GM11168 (cell line): ENCODE measurements around the gene ZBTB26.
"Not testable (repeated sequence)": the region's sequence is repeated elsewhere in the genome, so short reads cannot be mapped to it uniquely, and the experiment has no call there.

Experiments
- in situ Hi-C: fragments of 300-500 bp; cut with MboI; formaldehyde crosslinking; loops from one replicate; pipeline ENCODE4 v1.12.0; 2022; ENCODE audit warnings: low sequenced_read_pairs; ENCODE audit not compliant: unreplicated experiment

ZBTB26 gene

GRCh38 chr9:122929796-122930354 is 1.4 kb downstream of the ZBTB26 start:
- in situ Hi-C loops, result no loop called here

DNA sequence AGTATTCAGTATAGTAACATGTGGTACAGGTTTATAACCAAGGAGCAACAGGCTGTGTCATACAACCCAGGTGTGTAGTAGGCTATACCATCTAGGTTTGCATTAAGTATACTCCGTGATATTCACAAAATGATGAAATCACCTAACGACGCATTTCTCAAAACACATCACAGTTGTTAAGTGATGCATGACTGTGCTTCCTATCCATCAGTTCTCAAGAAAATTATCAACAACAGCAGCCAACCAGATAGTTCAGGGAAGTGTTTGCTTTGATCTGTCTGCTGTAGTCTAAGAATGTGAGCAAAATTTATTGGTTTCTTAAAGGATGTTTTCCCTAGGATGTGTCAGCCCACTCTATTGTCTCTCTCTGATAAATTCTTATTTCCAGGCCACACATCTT is 7.4 kb downstream of the ZBTB26 start:
- in situ Hi-C loops, result no loop called here

DNA sequence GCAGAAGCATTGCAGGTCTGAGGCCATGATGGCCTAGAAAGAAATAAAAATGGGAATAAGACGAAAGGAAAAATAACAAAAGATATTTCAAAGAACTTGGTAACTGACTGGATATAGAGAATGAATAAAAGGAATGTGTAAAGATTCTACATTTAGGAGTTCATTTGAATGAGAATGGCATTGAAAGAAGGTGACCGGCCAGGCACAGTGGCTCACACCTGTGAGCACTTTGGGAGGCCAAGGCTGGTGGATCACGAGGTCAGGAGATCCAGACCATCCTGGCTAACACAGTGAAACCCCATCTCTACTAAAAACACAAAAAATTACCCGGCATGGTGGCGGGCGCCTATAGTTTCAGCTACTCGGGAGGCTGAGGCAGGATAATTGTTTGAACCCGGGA is 8.6 kb downstream of the ZBTB26 start:
- in situ Hi-C loops, result no loop called here

GRCh38 chr9:122918310-122918709 is 13.0 kb downstream of the ZBTB26 start:
- in situ Hi-C loops, result no loop called here

- in situ Hi-C loops, result no loop called here
These were observed 18.2 kb downstream of the ZBTB26 start, which contains the start of gene ZBTB6 for GRCh38 chr9:122912964-122913673. ZBTB6 (minus strand) TSS chr9:122913323; CDS start chr9:122912072, 1,251 bp downstream.

DNA sequence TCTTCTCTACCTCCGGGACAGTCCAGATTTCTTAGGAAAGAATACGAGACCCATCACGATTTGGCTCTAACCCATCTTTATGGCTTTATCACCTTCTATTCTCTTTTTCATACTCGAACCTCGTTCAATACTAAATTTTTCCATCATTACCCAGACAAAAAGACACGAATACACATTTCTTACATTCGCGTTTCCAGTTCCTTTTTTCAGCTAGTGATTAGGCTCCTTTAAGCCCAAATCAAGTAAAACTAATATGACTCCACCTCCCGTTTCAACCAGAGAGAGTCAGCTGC is 18.7 kb downstream of the ZBTB26 start:
- in situ Hi-C loops, result no loop called here

GRCh38 chr9:122906122-122906521 is 25.2 kb downstream of the ZBTB26 start:
- in situ Hi-C loops, result not testable (repeated sequence)

- in situ Hi-C loops, result no loop called here
These were observed 26.2 kb downstream of the ZBTB26 start, which contains the start of gene RC3H2 for GRCh38 chr9:122904823-122905710. RC3H2 (minus strand) TSS chr9:122905359; CDS start chr9:122897509, 7,850 bp downstream.

GRCh38 chr9:122904466-122904822 is 26.9 kb downstream of the ZBTB26 start:
- in situ Hi-C loops, result no loop called here

DNA sequence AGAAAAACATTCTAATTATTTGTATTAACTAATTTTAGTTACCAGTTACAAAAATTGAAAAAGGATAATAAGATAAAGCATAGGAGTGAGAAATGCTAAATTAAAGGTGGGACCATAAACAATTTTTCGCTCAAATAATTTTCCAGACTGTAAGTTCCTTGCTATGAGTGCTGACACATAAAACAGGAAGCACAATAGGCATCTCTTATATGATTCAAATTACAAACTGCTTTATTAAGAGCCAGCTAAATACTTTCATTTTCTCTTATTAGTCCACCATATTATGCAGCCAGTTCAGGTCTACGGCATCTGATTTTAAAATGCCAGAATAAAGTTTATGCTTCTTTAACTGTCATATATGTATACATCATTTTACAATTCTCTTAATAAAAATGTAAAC is 30.5 kb downstream of the ZBTB26 start:
- in situ Hi-C loops, result no loop called here

GRCh38 chr9:122897969-122898368 is 33.3 kb downstream of the ZBTB26 start:
- in situ Hi-C loops, result no loop called here

GRCh38 chr9:122888480-122888879 is 42.8 kb downstream of the ZBTB26 start:
- in situ Hi-C loops, result no loop called here

- in situ Hi-C loops, result no loop called here
These were observed 48.2 kb downstream of the ZBTB26 start for GRCh38 chr9:122883125-122883524.

DNA sequence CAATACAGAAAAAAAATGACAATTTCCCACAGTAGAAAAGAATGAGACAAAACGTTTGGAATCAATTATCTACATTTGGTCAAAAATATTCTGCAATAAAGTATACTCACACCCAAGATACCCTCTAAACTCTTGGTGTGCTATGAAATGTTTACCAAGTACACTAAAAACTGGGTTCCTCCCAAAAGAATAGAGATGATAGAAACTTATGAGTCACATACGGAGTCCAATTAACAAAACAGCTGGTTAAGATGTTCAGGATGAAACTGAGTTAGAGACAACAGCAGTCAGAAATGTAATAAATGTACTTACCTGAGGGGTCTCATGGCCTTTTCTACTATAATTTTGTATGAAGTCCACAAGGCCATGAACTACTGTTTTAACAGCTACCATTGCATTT is 51.9 kb downstream of the ZBTB26 start:
- in situ Hi-C loops, result no loop called here

DNA sequence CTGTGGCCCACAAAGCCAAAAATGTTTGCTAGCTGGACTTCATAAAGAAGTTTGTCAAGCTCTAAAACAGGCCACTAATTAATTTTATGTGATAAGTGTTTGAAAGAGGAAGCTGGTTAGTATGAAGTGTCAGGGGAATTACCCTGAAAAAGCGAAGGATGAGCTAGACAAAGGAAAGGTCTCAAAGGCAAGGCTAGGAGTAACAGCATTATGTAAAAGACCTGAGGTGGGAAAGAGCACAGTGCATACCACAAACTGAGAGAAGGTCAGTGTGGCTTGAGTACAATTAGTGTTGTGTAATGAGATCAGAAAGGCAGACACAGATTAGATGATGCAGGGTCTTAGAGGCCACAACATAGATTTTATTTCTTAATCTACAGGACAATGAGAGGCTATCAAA is 55.8 kb downstream of the ZBTB26 start:
- in situ Hi-C loops, result no loop called here

DNA sequence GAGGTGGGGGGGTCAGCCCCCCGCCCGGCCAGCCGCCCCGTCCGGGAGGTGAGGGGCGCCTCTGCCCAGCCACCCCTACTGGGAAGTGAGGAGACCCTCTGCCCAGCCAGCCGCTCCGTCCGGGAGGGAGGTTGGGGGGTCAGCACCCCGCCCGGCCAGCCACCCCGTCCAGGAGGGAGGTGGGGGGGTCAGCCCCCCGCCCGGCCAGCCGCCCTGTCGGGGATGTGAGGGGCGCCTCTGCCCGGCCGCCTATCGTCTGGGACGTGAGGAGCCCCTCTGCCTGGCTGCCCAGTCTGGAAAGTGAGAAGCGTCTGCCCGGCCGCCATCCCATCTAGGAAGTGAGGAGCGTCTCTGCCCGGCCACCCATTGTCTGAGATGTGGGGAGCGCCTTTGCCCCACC is 64.0 kb downstream of the ZBTB26 start:
- in situ Hi-C loops, result not testable (repeated sequence)

DNA sequence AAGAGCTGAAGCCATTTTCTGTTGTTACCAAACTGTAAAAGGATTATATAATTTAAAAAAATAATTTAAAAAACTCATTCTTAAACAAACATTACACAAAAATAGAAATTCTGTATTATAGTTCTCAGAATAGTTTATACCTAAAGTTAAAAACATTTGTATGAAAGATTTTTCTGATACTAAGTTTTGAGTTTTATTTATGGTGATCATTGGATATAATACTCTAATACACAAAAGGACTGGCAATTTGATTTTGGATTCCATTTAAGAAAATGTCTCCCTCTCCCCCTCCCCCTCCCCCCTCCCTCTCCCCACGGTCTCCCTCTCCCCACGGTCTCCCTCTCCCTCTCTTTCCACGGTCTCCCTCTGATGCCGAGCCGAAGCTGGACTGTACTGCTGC is 65.2 kb downstream of the ZBTB26 start:
- in situ Hi-C loops, result no loop called here
